ENCODE measurements around the gene OR2T35.
"Not testable (repeated sequence)": the region's sequence is repeated elsewhere in the genome, so short reads cannot be mapped to it uniquely, and the experiment has no call there.

OR2T35 gene

DNA sequence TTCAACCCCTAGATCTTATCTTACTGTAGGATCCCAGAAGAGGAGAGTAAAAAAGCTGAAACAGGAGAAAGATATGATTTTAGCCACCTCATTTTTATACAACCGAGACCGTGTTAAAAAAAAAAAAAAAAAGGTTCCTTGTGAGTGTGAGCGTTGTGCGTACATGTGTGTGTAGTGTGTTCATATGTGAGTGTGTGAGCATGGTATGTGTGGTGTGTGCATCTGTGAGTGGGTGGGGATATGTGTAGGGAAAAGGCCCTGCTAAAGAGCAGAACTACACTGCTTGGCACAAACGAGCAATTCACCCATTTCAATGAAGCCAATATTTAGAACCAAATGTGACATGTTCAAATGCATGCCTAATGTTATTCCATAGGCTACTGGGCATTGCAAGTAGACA, 3.5 kb downstream of the OR2T35 start:
- H3K27ac ChIP-seq; DNase-seq (ENCODE audit: low read depth, low spot score); H3K4me3 ChIP-seq; H3K9ac ChIP-seq (ENCODE audit: insufficient read length); H3K36me3 ChIP-seq (ENCODE audit: insufficient read depth, low read length); H3K9me3 ChIP-seq (ENCODE audit: low read depth, low read length): not testable (repeated sequence)

DNA sequence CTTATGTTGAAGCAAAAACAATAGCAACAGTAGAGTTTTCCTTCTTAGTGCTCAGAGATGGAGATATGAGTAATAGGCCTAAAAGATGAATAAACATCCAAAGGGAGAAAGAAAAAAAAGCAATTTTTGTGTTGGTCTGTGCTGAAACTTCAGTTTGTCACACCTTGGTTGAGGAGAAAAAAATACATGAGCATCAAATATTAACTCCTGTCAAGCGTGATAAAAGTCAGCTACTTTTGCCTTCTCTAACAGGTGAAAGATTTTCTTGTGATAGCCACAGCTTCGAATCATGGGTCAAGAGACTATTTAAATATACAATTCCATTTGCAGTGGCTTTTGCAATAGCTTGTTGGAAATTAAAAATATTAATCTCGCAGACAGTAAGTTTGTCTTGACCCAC, 4.2 kb downstream of the OR2T35 start:
- not testable (repeated sequence) for H3K9ac ChIP-seq (ENCODE audit: insufficient read length); H3K36me3 ChIP-seq (ENCODE audit: insufficient read depth, low read length); H3K4me3 ChIP-seq; H3K27ac ChIP-seq; H3K9me3 ChIP-seq (ENCODE audit: low read depth, low read length); DNase-seq (ENCODE audit: low read depth, low spot score)

DNA sequence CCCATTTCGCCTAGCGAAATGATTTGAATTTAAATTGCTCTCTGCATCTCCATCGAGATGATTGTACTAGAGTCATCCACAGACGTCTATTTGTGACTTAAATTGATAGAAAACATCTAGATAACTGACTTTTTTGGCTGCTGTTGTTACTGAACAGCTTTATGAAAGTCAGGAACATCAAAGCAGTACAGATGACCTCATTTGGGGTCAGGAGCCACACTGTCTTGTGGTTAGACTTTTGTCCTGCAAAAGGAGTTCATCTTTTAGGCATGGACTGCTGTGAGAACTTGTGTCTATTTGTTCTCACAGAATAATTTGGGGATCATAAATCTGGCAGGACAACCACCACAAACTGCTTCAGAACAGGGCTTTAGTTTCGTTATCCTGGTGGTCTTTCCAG, 5.4 kb downstream of the OR2T35 start:
- DNase-seq (ENCODE audit: low read depth, low spot score); H3K27ac ChIP-seq; H3K9me3 ChIP-seq (ENCODE audit: low read depth, low read length); H3K9ac ChIP-seq (ENCODE audit: insufficient read length); H3K36me3 ChIP-seq (ENCODE audit: insufficient read depth, low read length); H3K4me3 ChIP-seq: not testable (repeated sequence)

- DNase-seq (ENCODE audit: low read depth, low spot score); H3K9me3 ChIP-seq (ENCODE audit: low read depth, low read length); H3K9ac ChIP-seq (ENCODE audit: insufficient read length); H3K36me3 ChIP-seq (ENCODE audit: insufficient read depth, low read length); H3K27ac ChIP-seq; H3K4me3 ChIP-seq: not testable (repeated sequence)
Observed at GRCh38 chr1:248636612-248637011, 8.5 kb downstream of the OR2T35 start.

- H3K4me3 ChIP-seq; H3K9me3 ChIP-seq (ENCODE audit: low read depth, low read length); H3K9ac ChIP-seq (ENCODE audit: insufficient read length); H3K36me3 ChIP-seq (ENCODE audit: insufficient read depth, low read length); H3K27ac ChIP-seq; DNase-seq (ENCODE audit: low read depth, low spot score): not testable (repeated sequence)
Observed at GRCh38 chr1:248634991-248635390, 10.1 kb downstream of the OR2T35 start, which contains the start of gene OR2T11. Gene OR2T11, minus strand, starts transcription at chr1:248635091. Its CDS starts 7,963 bp downstream, at chr1:248627128.

GRCh38 chr1:248631354-248632008, 13.6 kb downstream of the OR2T35 start:
- TF ChIP-seq POLR2AphosphoS5 (IDR thresholded peaks at IDR 0.05; ENCODE audit: borderline replicate concordance, low read depth, low read length) (no peak), FOXP2 (optimal IDR thresholded peaks at IDR 0.05; ENCODE audit: control extremely low read depth, extremely low read length, insufficient read depth) (no peak), EZH2 (IDR thresholded peaks at IDR 0.05) (no peak)
- DNase-seq (ENCODE audit: low read depth, low spot score): no peak
- no peaks in the 10 kb centered on the region for H3K36me3 ChIP-seq (ENCODE audit: insufficient read depth, low read length)
- no peak overlapping the region for H3K9ac ChIP-seq (ENCODE audit: insufficient read length)
- no peak overlapping the region for H3K4me3 ChIP-seq
- no peaks in the 10 kb centered on the region for H3K9me3 ChIP-seq (ENCODE audit: low read depth, low read length)
- H3K27ac ChIP-seq: no peak overlapping the region

DNA sequence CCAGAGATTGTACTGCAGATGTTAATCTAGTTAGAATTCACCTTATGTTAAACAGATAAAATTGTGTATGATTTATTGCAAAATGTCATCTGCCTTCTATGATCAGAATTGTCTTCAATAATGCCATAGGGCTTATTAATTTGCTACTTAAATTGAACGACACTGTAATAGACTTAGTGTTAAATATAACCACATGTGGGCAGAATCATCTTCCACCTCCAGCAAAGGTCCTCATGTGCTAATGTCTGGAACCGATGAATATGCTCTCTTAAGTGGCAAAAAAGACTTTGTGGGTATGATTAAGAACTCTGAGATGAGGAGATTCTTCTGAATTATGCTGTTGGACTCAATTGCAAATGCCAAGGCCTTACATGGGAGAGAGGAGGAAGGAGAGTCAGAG, 14.5 kb downstream of the OR2T35 start:
- no peak for TF ChIP-seq POLR2AphosphoS5 (IDR thresholded peaks at IDR 0.05; ENCODE audit: borderline replicate concordance, low read depth, low read length)
- TF ChIP-seq EZH2 (IDR thresholded peaks at IDR 0.05): no peak
- TF ChIP-seq FOXP2 (optimal IDR thresholded peaks at IDR 0.05; ENCODE audit: control extremely low read depth, extremely low read length, insufficient read depth): no peak
- H3K9me3 ChIP-seq (ENCODE audit: low read depth, low read length): no peaks in the 10 kb centered on the region
- no peak overlapping the region for H3K4me3 ChIP-seq
- H3K27ac ChIP-seq: no peak overlapping the region
- no peak overlapping the region for H3K9ac ChIP-seq (ENCODE audit: insufficient read length)
- no peaks in the 10 kb centered on the region for H3K36me3 ChIP-seq (ENCODE audit: insufficient read depth, low read length)
- DNase-seq (ENCODE audit: low read depth, low spot score): no peak

DNA sequence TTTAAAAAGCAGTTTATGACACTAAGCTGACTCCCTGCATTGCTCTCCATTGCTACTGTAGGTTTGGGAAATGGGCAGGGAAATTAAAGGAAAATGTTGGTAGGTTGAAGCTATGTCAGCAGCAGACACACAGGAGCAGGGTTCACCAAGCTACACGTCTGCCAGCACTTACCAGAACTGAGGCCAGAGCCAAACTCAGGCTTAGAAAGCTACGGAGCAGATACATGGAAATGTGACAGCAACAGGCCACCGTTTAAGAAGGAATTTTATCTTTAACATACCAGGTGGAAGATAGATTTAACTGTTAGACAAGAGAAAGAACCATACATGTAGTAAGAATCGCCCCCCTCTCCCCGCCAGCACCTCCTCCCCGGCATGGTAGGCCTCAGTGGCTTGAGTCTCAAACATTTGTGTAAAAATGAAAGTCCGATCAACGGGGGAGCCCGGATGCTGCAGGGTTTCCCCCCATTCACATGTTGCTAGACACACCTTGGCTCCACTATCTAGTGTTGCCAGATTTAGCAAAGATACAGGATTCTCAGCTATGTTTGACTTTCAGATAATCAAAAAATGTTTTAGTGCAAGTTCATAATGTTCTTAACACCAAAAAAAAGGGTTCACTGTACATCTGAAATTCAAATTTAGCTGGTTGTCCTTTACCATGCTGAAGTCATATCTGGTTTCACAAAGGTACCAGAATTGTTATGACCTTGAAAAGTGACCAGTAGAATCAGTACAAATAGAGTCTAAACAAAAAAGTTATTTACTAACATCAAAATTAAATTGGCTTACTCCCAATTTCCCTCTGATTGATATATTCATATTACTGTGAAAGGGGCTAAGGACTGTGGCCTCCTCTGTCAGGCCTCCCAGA, 16.9 kb downstream of the OR2T35 start:
- Histone ChIP-seq H3K9me3 (ENCODE audit: low read depth, low read length) (no peaks in the 10 kb centered on the region), H3K9ac (ENCODE audit: insufficient read length) (no peak overlapping the region), H3K36me3 (ENCODE audit: insufficient read depth, low read length) (no peaks in the 10 kb centered on the region), H3K4me3 (no peak overlapping the region), H3K27ac (no peak overlapping the region)
- no peak for TF ChIP-seq FOXP2 (optimal IDR thresholded peaks at IDR 0.05; ENCODE audit: control extremely low read depth, extremely low read length, insufficient read depth)
- no peak for TF ChIP-seq EZH2 (IDR thresholded peaks at IDR 0.05)
- no peak for TF ChIP-seq POLR2AphosphoS5 (IDR thresholded peaks at IDR 0.05; ENCODE audit: borderline replicate concordance, low read depth, low read length)
- DNase-seq (ENCODE audit: low read depth, low spot score): no peak

DNA sequence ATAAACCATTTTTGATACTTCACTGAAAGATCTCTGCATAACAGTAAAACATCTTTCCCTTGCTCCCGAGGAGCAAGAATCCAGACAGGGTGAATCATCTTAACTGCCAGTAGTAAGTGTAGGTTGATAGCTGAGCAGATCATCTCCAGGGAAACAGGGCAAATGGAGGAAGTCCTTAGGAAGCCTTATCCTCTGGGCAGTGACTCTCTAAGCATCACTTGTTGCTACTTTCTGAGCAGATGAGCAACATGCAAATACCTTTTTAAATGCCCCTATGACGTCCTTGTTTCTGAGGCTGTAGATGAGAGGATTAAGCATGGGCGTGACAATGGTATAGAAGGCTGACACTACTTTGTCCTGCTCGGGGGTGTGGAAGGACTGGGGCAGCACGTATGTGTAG, 19.1 kb downstream of the OR2T35 start:
- TF ChIP-seq POLR2AphosphoS5 (IDR thresholded peaks at IDR 0.05; ENCODE audit: borderline replicate concordance, low read depth, low read length) (no peak), FOXP2 (optimal IDR thresholded peaks at IDR 0.05; ENCODE audit: control extremely low read depth, extremely low read length, insufficient read depth) (no peak), EZH2 (IDR thresholded peaks at IDR 0.05) (no peak)
- no peak overlapping the region for H3K27ac ChIP-seq
- H3K9me3 ChIP-seq (ENCODE audit: low read depth, low read length): no peaks in the 10 kb centered on the region
- no peak overlapping the region for H3K4me3 ChIP-seq
- H3K36me3 ChIP-seq (ENCODE audit: insufficient read depth, low read length): no peaks in the 10 kb centered on the region
- no peak overlapping the region for H3K9ac ChIP-seq (ENCODE audit: insufficient read length)
- DNase-seq (ENCODE audit: low read depth, low spot score): no peak
